ENCODE measurements around the gene TIMP4.

- TF ChIP-seq CTCF (IDR thresholded peaks at IDR 0.05) (no peak), POLR2A (IDR thresholded peaks at IDR 0.05) (no peak), POLR2AphosphoS5 (IDR thresholded peaks at IDR 0.05) (no peak)
These were observed 17.4 kb downstream of the TIMP4 start for GRCh38 chr3:12141350-12141749.

Data from suprapubic skin (tissue), 4 donors.